Prostate gland (tissue), 2 donors: ENCODE data around the gene NAGA.
"Not testable (repeated sequence)": the region's sequence is repeated elsewhere in the genome, so short reads cannot be mapped to it uniquely, and the experiment has no call there.

ENCODE experiments used
- CTCF ChIP-seq, 4 experiments: fragments of 200-600 bp in 2 of 4; fragments of 450-650 bp in 2 of 4; sonication (generic) in 2 of 4; IDR thresholded peaks; 1 replicate in 3 of 4; 2 replicates in 1 of 4; pipeline ENCODE4 v1.5.1; 2016 to 2019; ENCODE audit warnings: antibody characterized with exemption in 4 of 4, mild to moderate bottlenecking in 2 of 4, moderate library complexity in 2 of 4
- POLR2A ChIP-seq: fragments of 450-650 bp; IDR thresholded peaks from one replicate; pipeline ENCODE4 v1.6.1; 2016; ENCODE audit warnings: antibody characterized with exemption, mild to moderate bottlenecking
- POLR2AphosphoS5 ChIP-seq: sonication (generic); formaldehyde crosslinking; IDR thresholded peaks from one replicate; pipeline ENCODE4 v1.6.1; 2017; ENCODE audit warnings: antibody characterized with exemption

- TF ChIP-seq POLR2AphosphoS5; POLR2A; CTCF (IDR thresholded peaks at IDR 0.05): not testable (repeated sequence)
Observed at GRCh38 chr22:42104332-42104860, 33.8 kb upstream of the NAGA start.
